H1 (cell line): ENCODE data around the gene APOBR. TPM values are rescaled to one million over a fixed set of nuclear protein-coding genes. Genes with fewer than 3 reads are reported as not detected.

Source experiments
- CTCF ChIA-PET: fragments of 300-600 bp; sonication (Branson Sonifier 250); formaldehyde crosslinking; loops from one replicate; lab custom pipeline; 2021; ENCODE audit not compliant: partially characterized antibody; lab: Charles Lee
- POLR2A ChIA-PET: fragments of 300-600 bp; sonication (Branson Sonifier 250); formaldehyde crosslinking; loops from one replicate; lab custom pipeline; 2021; ENCODE audit warnings: inconsistent platforms; ENCODE audit not compliant: partially characterized antibody; lab: Charles Lee
- DNase-seq, 2 experiments: peaks; one replicate each; pipeline versions ENCODE4 v3.0.0 to v3.0.0-alpha.2; 2010 to 2022; ENCODE audit warnings: low spot score in 2 of 2, low read depth in 1 of 2, mixed read lengths in 1 of 2
- FAIRE-seq: peaks from 2 replicates; lab custom pipeline; 2011; peaks lifted over from hg19 to GRCh38; lab: Jason Lieb, UNC
- H2AFZ ChIP-seq: 2 replicates; pipeline ENCODE4 v1.8.1; 2012; ENCODE audit warnings: low read length, inconsistent platforms
- H2AK5ac ChIP-seq: 2 replicates; pipeline ENCODE4 v1.6.1; 2013; ENCODE audit warnings: low read depth, low read length
- H2BK120ac ChIP-seq: replicated peaks from 2 replicates; pipeline ENCODE3; 2013; ENCODE audit warnings: low read depth, low read length, inconsistent platforms
- H2BK12ac ChIP-seq: 2 replicates; pipeline ENCODE4 v1.6.1; 2013; ENCODE audit warnings: low read depth, low read length
- H2BK15ac ChIP-seq: 2 replicates; pipeline ENCODE4 v1.6.1; 2013; ENCODE audit warnings: low read length
- H2BK20ac ChIP-seq: 2 replicates; pipeline ENCODE4 v1.6.1; 2013; ENCODE audit warnings: low read length
- H2BK5ac ChIP-seq: 2 replicates; pipeline ENCODE4 v1.6.1; 2013; ENCODE audit warnings: low read depth, low read length
- H3K14ac ChIP-seq: 2 replicates; pipeline ENCODE4 v1.6.1; 2013; ENCODE audit warnings: inconsistent platforms; ENCODE audit not compliant: insufficient read length
- H3K18ac ChIP-seq: 2 replicates; pipeline ENCODE4 v1.6.1; 2013; ENCODE audit warnings: low read length; ENCODE audit errors: extremely low read depth
- H3K23ac ChIP-seq: 2 replicates; pipeline ENCODE4 v1.6.1; 2013; ENCODE audit warnings: inconsistent platforms; ENCODE audit not compliant: insufficient read length
- H3K23me2 ChIP-seq: 2 replicates; pipeline ENCODE4 v1.6.1; 2013; ENCODE audit warnings: low read depth, low read length
- H3K27ac ChIP-seq: 2 replicates; pipeline ENCODE4 v1.6.1; 2011; ENCODE audit warnings: low read depth, low read length, inconsistent platforms
- H3K27me3 ChIP-seq, 4 experiments: replicated peaks in 1 of 4; 1 replicate in 1 of 4; 2 replicates in 3 of 4; pipeline versions ENCODE4 v1.6.1 to v1.8.1; 2011 to 2013; ENCODE audit warnings: low read length in 3 of 4, mild to moderate bottlenecking in 3 of 4, inconsistent platforms in 2 of 4, mixed read lengths in 2 of 4, moderate library complexity in 1 of 4; ENCODE audit not compliant: control insufficient read depth in 3 of 4, insufficient read depth in 3 of 4; ENCODE audit errors: extremely low read depth in 1 of 4
- H3K36me3 ChIP-seq, 4 experiments: 2 replicates each; pipeline versions ENCODE4 v1.6.1 to v1.8.1; 2011 to 2013; ENCODE audit warnings: mild to moderate bottlenecking in 4 of 4, low read length in 3 of 4, moderate library complexity in 2 of 4, control low read depth in 1 of 4, inconsistent platforms in 1 of 4; ENCODE audit not compliant: insufficient read depth in 4 of 4, control insufficient read depth in 2 of 4
- H3K4ac ChIP-seq: replicated peaks from 2 replicates; pipeline ENCODE3; 2013; ENCODE audit warnings: low read length, low read depth, mixed read lengths, inconsistent platforms; ENCODE audit not compliant: insufficient read length
- H3K4me1 ChIP-seq, 4 experiments: replicated peaks in 1 of 4; 1 replicate in 1 of 4; 2 replicates in 3 of 4; pipeline versions ENCODE4 v1.6.1 to v1.8.1; 2011 to 2013; ENCODE audit warnings: low read length in 3 of 4, inconsistent platforms in 2 of 4, mixed read lengths in 1 of 4; ENCODE audit not compliant: insufficient read depth in 4 of 4, control insufficient read depth in 3 of 4
- H3K4me2 ChIP-seq, 2 experiments: 2 replicates each; pipeline versions ENCODE4 v1.6.1 to v1.8.1; 2011 to 2013; ENCODE audit warnings: low read depth in 2 of 2, low read length in 2 of 2, control low read depth in 1 of 2, inconsistent platforms in 1 of 2, mild to moderate bottlenecking in 1 of 2; ENCODE audit not compliant: insufficient read depth in 1 of 2
- H3K4me3 ChIP-seq, 4 experiments: fragments of 200-600, 300-600 bp in 1 of 4; sonication (generic), shearing (Covaris generic), sonication (Bioruptor Twin) in 1 of 4; 2 replicates each; pipeline versions ENCODE4 v1.5.1 to v1.8.1; 2011 to 2016; ENCODE audit warnings: low read length in 4 of 4, low read depth in 3 of 4, control low read depth in 2 of 4, inconsistent platforms in 2 of 4, mild to moderate bottlenecking in 2 of 4, mixed read lengths in 1 of 4, moderate library complexity in 1 of 4; ENCODE audit not compliant: insufficient read depth in 2 of 4; ENCODE audit errors: extremely low read depth in 1 of 4
- H3K56ac ChIP-seq: replicated peaks from 2 replicates; pipeline ENCODE3; 2013; ENCODE audit warnings: low read depth, mild to moderate bottlenecking, mixed read lengths, low read length, inconsistent platforms; ENCODE audit not compliant: insufficient read length
- H3K79me1 ChIP-seq: 2 replicates; pipeline ENCODE4 v1.6.1; 2013; ENCODE audit warnings: low read depth, low read length, control low read depth
- H3K79me2 ChIP-seq, 2 experiments: 2 replicates each; pipeline versions ENCODE4 v1.6.1 to v1.8.1; 2012 to 2013; ENCODE audit warnings: low read length in 2 of 2, mild to moderate bottlenecking in 2 of 2, inconsistent platforms in 1 of 2; ENCODE audit not compliant: insufficient read depth in 2 of 2, control insufficient read depth in 1 of 2
- H3K9ac ChIP-seq, 4 experiments: replicated peaks in 1 of 4; 1 replicate in 1 of 4; 2 replicates in 3 of 4; pipeline versions ENCODE4 v1.6.1 to v1.8.1; 2011 to 2013; ENCODE audit warnings: low read depth in 3 of 4, low read length in 3 of 4, control low read depth in 2 of 4, mild to moderate bottlenecking in 2 of 4, moderate library complexity in 2 of 4, inconsistent platforms in 1 of 4; ENCODE audit errors: extremely low read depth in 1 of 4
- H3K9me3 ChIP-seq, 2 experiments: 2 replicates each; pipeline versions ENCODE4 v1.6.1 to v1.8.1; 2012 to 2013; ENCODE audit warnings: mild to moderate bottlenecking in 2 of 2, moderate library complexity in 2 of 2, control low read depth in 1 of 2, inconsistent platforms in 1 of 2, low read depth in 1 of 2, low read length in 1 of 2, mixed read lengths in 1 of 2; ENCODE audit not compliant: insufficient read depth in 2 of 2
- H4K20me1 ChIP-seq, 2 experiments: replicated peaks in 1 of 2; 2 replicates each; pipeline versions ENCODE3 to v1.8.1; 2011 to 2013; ENCODE audit warnings: inconsistent platforms in 2 of 2, low read length in 2 of 2, mild to moderate bottlenecking in 1 of 2; ENCODE audit not compliant: insufficient read depth in 2 of 2, control insufficient read depth in 1 of 2
- H4K5ac ChIP-seq: 2 replicates; pipeline ENCODE4 v1.6.1; 2013; ENCODE audit warnings: low read length, low read depth, mixed read lengths, inconsistent platforms; ENCODE audit not compliant: insufficient read length
- H4K8ac ChIP-seq: 2 replicates; pipeline ENCODE4 v1.8.0; 2013; ENCODE audit warnings: mild to moderate bottlenecking, moderate library complexity, low read length, inconsistent platforms; ENCODE audit not compliant: insufficient read depth; ENCODE audit errors: extremely low read depth
- H4K91ac ChIP-seq: replicated peaks from 2 replicates; pipeline ENCODE3; 2013; ENCODE audit warnings: low read length, mixed read lengths, inconsistent platforms; ENCODE audit not compliant: insufficient read length
- E2F6 ChIP-seq: IDR thresholded peaks from 2 replicates; pipeline ENCODE4 v1.6.1; 2012; ENCODE audit warnings: inconsistent platforms
- WGBS, 2 experiments: shearing (Covaris generic) in 1 of 2; methylation state at CpG; one replicate each; pipeline versions ENCODE4 v1.1.6 to v1.1.7; 2013 to 2015; ENCODE audit warnings: low lambda C conversion rate in 2 of 2, mixed read lengths in 2 of 2, inconsistent platforms in 1 of 2, low coverage in 1 of 2, missing lambda C conversion rate in 1 of 2; ENCODE audit not compliant: insufficient replicate concordance in 2 of 2, insufficient coverage in 1 of 2, insufficient read length in 1 of 2; ENCODE audit errors: extremely low coverage in 1 of 2, missing lambda C conversion rate in 1 of 2; 5-methylcytosine and 5-hydroxymethylcytosine counted together
- polyA plus RNA-seq, 7 experiments: library from polyadenylated mRNA; depleted of rRNA in 3 of 7; stranded (reverse) in 5 of 7; unstranded in 2 of 7; fragments of >200 nt in 5 of 7; fragments of 200-250 nt in 2 of 7; gene quantifications; 1 replicate in 5 of 7; 2 replicates in 1 of 7; 4 replicates in 1 of 7; pipeline versions ENCODE4 v1.2.1 to v1.2.3, GENCODE V29; 2011 to 2013; ENCODE audit warnings: missing spikeins in 2 of 7, mixed read lengths in 2 of 7
- total RNA-seq: library from RNA; stranded (reverse); fragmentation: NEBNext Ultra II Directional; extraction: Animal tissue kit (Norgen Biotek cat#: 25700); gene quantifications from 2 replicates; pipeline ENCODE4 v1.2.1, GENCODE V29; 2021

APOBR gene
- total and polyA plus RNA-seq, 2 of the 8 experiments (the other 6 are each of a cell fraction or from before 2014, with no cell fraction given): not detected

- Histone ChIP-seq H3K4me2 (no peak overlapping the region), H2BK5ac (no peak overlapping the region), H3K4ac (no peak overlapping the region), H4K5ac (no peak overlapping the region), H3K27ac (no peak overlapping the region), H3K14ac (no peak overlapping the region), H3K36me3 (peaks cover 0 to 5% (median 1%) of the 10 kb centered on the region in 4 experiments; a peak in 1 of 8 replicates), H3K4me3 (no peak overlapping the region), H3K4me1 (no peaks in the 10 kb centered on the region), H3K18ac (no peak overlapping the region), H2AFZ (no peak overlapping the region), H2BK15ac (no peak overlapping the region), H4K20me1 (peaks cover 0 to 5% of the 10 kb centered on the region in 2 experiments), H2AK5ac (no peak overlapping the region), H3K79me2 (no peaks in the 10 kb centered on the region), H3K23ac (no peak overlapping the region), H2BK12ac (no peak overlapping the region), H4K91ac (no peak overlapping the region), H2BK20ac (no peak overlapping the region), H3K27me3 (no peaks in the 10 kb centered on the region), H3K9me3 (no peaks in the 10 kb centered on the region), H2BK120ac (no peak overlapping the region), H4K8ac (no peak overlapping the region), H3K56ac (no peak overlapping the region), H3K9ac (no peak overlapping the region), H3K23me2 (no peaks in the 10 kb centered on the region), H3K79me1 (no peaks in the 10 kb centered on the region)
- FAIRE-seq (no peak), DNase-seq (no peak)
- POLR2A ChIA-PET: no interaction called here
- CTCF ChIA-PET: no interaction called here
- WGBS, 2 experiments: 90% methylated on average over 15 of the region's 16 CpGs; no CpG with 5 or more reads in 1 of the 2 experiments
- no peak for TF ChIP-seq E2F6
Measured at GRCh38 chr16:28478506-28479180, 15.8 kb upstream of the APOBR start.
